ENCODE data around the gene SETD3.

DNA sequence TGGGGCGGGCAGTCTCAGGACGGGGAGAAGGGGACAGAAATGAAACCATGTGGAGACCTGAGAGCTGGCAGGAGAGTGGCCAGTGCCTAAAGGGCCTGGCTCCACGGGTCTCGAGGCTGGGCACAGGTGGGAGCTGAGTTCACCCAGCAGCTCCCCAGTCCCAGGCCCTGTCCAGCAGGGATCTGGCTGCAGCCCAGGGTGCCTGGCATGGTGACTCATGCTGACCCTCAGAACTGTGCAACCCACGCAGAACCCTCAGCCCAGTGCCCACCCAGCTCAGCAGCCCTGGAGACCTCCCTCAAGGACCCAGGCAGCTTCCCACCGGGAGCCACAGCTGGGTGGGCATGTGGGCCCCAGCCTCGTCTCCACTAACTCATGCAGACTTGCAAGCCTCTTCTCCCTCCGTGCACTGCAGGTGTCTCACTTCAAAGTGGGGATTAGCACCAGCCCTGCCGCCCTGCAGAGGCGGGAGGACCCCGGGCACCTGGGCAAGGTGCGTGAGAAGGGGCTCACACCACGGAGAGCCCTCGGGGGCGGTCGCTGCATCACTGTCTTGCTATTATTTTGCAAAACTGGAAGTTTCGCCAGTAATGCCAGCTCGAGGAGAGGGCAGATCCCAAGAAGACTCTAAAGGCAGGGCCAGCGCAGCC, 46.9 kb upstream of the SETD3 start:
- TF ChIP-seq POLR2AphosphoS5 (IDR thresholded peaks at IDR 0.05; ENCODE audit: low read length) (no peak), NR2C2 (IDR thresholded peaks at IDR 0.05; ENCODE audit: borderline replicate concordance, control insufficient read depth, insufficient read length, low read depth) (no peak), SREBF1 (IDR thresholded peaks at IDR 0.05; ENCODE audit: low read length) (no peak), RAD51 (IDR thresholded peaks at IDR 0.05) (no peak)
- TF ChIP-seq, protein P1, sequence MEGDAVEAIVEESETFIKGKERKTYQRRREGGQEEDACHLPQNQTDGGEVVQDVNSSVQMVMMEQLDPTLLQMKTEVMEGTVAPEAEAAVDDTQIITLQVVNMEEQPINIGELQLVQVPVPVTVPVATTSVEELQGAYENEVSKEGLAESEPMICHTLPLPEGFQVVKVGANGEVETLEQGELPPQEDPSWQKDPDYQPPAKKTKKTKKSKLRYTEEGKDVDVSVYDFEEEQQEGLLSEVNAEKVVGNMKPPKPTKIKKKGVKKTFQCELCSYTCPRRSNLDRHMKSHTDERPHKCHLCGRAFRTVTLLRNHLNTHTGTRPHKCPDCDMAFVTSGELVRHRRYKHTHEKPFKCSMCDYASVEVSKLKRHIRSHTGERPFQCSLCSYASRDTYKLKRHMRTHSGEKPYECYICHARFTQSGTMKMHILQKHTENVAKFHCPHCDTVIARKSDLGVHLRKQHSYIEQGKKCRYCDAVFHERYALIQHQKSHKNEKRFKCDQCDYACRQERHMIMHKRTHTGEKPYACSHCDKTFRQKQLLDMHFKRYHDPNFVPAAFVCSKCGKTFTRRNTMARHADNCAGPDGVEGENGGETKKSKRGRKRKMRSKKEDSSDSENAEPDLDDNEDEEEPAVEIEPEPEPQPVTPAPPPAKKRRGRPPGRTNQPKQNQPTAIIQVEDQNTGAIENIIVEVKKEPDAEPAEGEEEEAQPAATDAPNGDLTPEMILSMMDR (IDR thresholded peaks at IDR 0.05 in 2 of 3, conservative IDR thresholded peaks at IDR 0.05 in 1 of 3; ENCODE audit: control insufficient read depth in 2 of 3, extremely low read depth in 1 of 3, insufficient read depth in 1 of 3, low read depth in 3 of 3, low read length in 3 of 3): no peak

Measured in GM12878 (cell line).